Measurements from ENCODE around the gene PPP3CA.

GRCh38 chr4:101256222-101256621, 91.1 kb downstream of the PPP3CA start:
- TF ChIP-seq, protein P1, sequence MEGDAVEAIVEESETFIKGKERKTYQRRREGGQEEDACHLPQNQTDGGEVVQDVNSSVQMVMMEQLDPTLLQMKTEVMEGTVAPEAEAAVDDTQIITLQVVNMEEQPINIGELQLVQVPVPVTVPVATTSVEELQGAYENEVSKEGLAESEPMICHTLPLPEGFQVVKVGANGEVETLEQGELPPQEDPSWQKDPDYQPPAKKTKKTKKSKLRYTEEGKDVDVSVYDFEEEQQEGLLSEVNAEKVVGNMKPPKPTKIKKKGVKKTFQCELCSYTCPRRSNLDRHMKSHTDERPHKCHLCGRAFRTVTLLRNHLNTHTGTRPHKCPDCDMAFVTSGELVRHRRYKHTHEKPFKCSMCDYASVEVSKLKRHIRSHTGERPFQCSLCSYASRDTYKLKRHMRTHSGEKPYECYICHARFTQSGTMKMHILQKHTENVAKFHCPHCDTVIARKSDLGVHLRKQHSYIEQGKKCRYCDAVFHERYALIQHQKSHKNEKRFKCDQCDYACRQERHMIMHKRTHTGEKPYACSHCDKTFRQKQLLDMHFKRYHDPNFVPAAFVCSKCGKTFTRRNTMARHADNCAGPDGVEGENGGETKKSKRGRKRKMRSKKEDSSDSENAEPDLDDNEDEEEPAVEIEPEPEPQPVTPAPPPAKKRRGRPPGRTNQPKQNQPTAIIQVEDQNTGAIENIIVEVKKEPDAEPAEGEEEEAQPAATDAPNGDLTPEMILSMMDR (IDR thresholded peaks at IDR 0.05; ENCODE audit: low read length), result no peak
- TF ChIP-seq EZH2 (optimal IDR thresholded peaks at IDR 0.05; ENCODE audit: low read depth, low read length), result no peak

Measured in MM.1S (cell line).